ENCODE measurements around the gene BMI1.

BMI1 gene

DNA sequence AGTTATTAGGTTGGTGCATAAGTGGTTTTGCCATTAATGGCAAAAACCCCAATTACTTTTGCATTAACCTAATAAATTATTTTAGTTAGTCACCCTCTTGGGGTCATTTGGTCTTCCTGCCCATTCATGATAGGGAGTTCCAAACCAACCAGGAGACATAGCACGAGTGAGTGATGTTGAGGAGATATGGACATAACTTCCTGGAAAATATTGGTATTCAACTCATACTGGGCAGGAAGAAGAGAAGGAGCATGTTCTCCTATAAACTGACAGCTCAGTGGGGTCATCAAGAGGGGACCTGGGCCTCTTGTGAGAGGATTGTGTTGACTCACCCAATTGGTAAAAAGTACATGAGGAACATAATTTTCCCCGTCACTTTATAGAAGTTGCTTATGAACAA, 48.1 kb downstream of the BMI1 start:
- DNase-seq: no peak

DNA sequence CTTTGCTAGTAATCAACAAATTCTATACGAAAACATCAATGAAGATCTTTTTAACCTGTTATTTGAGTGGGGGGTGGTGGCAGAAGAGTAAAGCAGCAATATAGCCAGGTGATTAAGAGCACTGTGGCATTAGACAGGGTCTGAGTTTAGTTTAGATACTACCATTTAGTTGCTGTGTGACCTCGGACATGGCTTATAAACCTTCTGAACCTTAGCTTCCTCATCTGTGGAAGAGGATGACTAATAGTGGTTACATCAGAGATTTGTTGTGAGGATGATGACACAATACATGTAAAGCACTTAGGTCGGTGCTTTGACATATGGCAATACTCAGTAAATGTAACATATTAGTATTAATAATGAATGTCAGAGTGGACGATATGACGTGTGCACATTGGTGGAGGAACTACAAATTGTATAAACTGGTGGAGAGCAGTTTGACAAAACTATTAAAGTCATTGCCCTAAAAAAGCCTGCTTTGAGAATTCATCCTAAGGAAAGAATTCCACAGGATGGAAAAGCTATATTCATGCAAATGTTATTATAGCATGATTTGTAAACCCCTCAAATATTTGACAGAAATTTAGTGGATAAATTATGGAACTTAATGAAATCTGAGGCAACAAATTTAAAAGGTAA, 48.7 kb downstream of the BMI1 start:
- no peak for DNase-seq

DNA sequence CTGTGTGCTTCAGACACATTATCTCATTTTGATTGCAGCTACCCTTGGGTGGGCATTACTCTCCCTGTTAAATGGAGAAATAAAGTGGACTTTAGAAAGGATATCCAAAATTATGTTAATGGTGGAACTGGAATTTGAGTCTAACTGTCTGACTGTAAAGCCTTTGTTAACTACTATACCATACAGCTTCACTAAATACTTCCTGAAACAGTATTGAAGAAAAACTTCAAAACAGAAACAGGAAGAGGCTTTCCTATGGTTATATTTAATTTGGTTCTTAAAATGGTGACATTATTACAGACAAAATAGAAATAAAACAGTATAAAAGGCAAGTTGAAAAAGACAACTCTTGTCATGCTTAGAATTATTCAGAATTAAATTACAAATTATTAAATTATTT, 49.4 kb downstream of the BMI1 start:
- no peak for DNase-seq

DNA sequence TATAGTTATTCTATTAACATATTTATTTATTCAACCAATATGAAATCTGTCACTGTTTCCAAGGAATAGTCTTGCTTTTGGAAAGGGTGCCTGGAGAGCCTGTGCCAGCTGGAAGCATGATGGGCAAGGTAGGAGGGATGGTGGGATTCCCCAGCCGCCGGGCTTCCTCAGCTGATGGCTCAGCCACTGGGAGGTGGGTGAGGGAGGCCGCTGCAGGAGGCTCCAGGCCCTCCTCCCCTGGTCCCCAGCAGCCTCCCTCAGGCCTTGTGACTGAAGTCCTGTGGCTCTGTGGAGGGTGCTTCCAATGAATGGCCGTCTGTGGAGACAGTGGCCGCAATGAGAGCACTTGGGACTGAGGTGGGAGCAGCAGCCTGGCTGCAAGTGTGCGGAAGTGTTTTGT, 51.4 kb downstream of the BMI1 start:
- DNase-seq: no peak

DNA sequence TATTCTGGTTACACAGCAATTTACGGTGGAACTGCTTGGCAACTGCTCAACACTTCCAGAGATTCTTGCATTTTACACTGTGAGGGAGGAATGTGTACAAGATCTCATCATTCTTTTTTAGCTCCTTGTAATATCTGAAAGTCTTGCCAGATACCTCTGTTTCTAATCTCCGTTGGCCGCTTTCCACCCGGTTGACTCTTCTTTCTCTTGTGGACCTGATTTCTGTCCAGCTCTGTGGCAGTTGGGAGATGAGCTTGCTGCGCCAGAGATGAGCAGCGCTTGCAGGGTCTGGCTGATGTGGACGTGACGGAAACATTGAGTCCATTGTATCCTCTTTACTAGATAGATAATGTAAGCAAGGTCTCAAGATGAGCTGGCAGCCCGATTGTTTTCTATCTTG, 52.0 kb downstream of the BMI1 start:
- DNase-seq: no peak

DNA sequence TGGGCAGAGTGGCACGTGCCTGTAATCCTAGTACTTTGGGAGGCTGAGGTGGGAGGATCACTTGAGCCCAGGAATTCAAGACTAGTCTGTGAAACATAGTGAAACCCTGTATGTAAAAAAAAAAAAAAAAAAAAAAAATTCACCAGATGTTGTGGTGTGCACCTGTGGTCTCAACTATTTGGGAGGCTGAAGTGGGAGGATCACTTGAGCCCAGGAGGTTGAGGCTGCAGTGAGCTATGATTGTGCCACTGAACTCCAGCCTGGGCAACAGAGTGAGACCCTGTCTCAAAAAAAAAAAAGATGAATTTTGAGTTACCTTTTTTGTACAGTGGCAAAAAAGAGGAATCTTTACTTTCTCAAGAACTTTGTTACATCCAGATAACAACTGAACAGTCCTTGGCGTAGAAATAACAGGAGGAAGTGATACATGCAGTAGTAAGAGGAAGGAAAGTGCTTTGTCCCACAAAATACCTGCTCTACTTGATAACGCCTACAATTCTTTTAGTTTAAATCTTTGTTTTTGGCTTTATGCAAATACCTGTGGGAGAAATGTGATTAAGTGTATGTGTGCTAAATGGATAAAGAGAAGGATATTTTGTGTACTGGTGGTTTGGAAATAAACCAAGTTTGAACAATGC, 53.7 kb downstream of the BMI1 start:
- DNase-seq: no peak

DNA sequence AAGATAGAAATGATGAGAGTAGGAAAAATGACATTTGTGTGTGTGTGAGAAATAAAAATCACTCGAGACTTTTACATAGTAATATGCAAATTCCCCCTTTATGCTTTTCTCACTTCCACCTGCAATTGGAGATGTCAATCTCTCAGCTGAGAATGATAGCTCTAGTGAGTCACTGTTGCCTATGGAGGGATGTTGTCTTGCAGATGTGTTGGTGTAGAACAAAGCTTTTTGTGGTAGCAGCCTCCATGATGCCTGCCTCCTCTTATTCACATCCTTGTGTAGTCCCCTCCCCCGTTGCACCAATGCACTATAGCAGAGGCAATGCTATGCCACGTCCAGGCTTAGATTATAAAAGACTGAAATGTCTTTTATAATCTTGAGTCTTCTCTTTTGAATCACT, 58.2 kb downstream of the BMI1 start:
- no peak for DNase-seq
